Renal cortex interstitium (tissue), 11 donors: Measurements from ENCODE around the gene SLC25A21. TPM values are rescaled to one million over a fixed set of nuclear protein-coding genes. Genes with fewer than 3 reads are reported as not detected.
"Not testable (repeated sequence)": the region's sequence is repeated elsewhere in the genome, so short reads cannot be mapped to it uniquely, and the experiment has no call there.

Source experiments
- DNase-seq, 11 donors: peaks; one replicate each; pipeline ENCODE4 v3.0.0-alpha.2; 2013; ENCODE audit warnings: low read depth in 9 of 11, low spot score in 4 of 11; ENCODE audit errors: extremely low read depth in 1 of 11
- polyA plus RNA-seq, 3 donors: library from polyadenylated mRNA; unstranded; fragments of 120-200 nt; gene quantifications; one replicate each; pipeline ENCODE4 v1.2.1, GENCODE V29; 2013; ENCODE audit not compliant: insufficient read length in 3 of 3

The SLC25A21 gene
- polyA plus RNA-seq, 3 donors: 3.2 to 4.2 (median 3.5) TPM

DNA sequence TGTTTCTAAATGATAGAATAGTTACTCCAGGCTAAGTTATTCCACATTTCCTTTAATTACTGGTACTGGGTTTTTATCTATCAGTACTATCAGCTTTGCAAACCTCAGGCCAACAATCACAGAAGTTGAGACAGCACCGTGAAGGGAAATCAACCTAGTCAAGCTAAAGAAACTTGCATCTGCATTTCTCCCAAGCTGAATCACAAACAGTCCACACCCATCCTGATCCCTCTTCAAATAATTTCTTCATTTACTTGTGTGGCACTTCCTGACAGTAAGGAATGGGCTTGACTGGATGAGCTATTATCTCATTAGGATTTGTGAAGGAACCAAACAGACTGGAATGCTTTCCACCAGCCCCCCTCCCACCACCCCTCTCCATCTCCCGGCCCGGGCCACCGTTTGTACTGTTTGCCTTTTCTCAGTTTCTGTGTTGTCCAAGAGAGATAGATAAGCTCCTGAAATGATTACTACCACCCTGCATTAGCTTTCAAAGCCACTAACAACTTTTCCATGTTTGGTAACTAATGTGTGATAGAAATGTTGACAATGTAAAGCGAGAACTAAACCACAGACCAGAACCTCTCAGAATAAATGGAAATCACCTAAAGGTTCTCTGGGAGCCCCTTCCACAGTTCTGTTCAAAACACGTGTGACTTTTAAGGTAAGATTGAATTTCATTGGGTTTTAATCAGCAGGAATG is 236.3 kb downstream of the SLC25A21 start:
- DNase-seq: no peak

DNA sequence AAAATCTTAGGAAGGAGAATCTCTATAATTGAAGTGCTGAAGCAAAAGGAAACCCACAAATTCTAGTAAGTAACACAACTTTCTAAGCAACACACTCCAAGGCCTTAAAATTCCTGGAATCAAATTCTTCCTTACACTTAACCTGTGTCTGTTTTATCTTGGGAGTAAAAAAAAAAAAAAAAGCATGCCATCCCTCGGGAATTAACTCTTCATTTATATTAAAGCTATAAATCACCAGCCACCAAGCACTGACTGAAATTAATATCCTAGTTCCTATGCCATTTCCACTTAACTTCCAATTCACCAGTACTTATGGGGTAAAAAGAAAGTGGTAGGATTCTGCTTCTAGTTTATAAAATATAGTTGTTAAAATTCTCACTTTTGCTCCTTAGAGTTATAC is 238.1 kb downstream of the SLC25A21 start:
- DNase-seq: no peak

DNA sequence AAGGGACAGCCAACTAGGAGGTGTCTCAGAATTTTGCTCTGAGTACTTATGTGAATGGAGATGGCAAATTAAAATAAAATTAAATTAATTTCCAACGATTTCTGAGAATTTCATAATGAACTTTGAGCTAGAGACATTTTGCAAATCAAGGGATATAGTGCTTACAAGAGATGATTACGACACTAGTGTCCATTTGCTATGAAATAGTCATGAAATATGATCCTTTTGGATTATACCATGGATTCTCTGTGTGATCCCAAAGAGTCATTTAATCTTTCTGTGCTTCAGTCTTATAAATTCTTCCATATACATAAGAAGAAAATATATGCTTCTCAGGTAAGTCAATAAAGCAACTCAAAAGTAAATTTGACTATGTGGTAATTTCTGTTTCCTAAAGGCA is 240.6 kb downstream of the SLC25A21 start:
- no peak for DNase-seq

DNA sequence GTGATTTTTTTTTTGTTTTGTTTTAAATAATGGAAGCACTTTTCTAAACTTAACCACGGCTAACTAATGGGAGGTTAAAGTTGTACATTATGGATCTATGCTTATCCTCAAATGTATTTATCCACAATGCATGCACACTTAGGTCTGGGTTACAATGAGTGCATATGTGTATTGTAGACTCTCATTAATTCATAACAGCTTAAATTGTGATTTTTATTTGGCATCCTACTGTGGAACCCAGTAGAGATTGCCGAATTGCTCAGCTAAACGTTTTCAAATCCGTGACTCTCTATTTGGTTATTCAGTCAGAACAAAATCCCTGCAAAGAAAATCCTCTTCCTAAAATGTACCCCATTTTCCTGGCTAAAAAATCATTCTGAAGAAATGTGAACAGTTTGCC is 244.0 kb downstream of the SLC25A21 start:
- no peak for DNase-seq

DNA sequence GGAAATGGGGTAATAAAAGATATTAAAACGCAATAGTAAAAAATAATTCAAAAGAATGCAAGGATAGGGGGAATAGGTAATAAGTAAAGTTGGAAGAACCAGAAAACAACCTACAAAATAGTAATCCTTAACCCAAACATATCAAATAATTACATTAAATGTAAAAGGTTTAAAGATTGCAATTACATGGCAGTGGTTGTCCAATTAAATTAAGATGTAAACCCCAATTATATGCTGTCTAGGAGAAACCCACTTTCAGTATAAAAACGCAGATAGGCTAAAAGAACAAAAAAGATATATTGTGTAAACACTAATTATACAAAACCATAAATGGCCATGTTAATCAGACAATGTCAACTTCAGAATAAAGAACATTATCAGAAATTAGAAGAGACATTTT is 247.3 kb downstream of the SLC25A21 start:
- no peak for DNase-seq

DNA sequence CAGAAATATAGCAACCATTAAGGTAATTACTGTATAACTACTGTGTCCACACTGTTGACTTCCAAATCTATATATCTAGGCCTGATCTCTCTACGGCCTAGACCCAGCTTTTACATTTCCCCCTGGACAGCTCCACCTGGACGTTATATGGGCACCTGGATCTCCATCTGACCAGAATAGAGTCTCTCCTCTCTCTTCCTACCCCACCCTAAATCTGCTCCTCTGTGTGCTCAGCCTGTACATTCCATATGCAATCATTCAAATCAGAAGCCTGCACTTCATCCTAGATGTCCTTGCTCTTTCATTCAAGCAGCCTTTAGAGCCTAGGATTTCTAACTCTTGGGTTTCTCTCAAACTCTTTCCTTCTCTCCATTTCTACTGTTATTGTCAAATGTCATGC is 255.7 kb downstream of the SLC25A21 start:
- no peak for DNase-seq

DNA sequence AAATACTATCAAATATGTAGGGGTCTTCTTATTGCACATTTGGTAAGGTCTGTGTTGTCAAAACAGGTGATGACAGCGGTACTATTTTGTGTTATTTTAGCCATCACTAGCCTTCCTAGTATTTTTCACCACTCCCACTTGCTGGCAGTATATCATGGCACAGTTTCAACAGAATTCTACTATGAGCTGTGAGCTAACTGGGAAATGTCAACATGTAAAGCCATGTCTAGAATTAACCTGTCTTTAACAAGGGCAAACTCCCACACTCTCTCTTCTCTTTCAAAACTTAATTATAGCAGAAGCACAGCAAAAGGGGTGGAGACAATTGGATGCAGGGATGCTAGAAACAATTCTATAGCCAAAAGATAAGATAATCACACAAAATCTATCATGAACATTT is 257.3 kb downstream of the SLC25A21 start:
- peak in 4 of 11 donors; percentile 22 to 44 (median 36) for DNase-seq

DNA sequence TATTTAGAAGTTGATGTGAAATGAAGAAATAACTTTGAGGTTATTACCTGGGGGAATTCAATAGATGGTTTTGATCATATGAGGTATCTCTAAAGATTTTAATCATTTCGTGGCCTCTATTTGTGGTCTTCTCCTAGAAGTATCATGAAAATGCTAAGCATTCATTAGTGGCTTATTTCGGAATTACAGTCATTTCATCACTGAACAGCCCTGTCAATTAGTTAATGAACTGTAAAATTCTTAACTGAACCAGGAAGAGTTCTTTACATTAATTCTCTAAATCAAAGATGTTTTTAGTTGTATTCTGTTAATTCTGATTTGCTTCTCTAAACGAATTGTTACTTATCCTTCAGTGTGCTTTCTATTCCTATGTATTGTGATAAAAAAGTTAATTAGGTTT is 261.8 kb downstream of the SLC25A21 start:
- DNase-seq: no peak

DNA sequence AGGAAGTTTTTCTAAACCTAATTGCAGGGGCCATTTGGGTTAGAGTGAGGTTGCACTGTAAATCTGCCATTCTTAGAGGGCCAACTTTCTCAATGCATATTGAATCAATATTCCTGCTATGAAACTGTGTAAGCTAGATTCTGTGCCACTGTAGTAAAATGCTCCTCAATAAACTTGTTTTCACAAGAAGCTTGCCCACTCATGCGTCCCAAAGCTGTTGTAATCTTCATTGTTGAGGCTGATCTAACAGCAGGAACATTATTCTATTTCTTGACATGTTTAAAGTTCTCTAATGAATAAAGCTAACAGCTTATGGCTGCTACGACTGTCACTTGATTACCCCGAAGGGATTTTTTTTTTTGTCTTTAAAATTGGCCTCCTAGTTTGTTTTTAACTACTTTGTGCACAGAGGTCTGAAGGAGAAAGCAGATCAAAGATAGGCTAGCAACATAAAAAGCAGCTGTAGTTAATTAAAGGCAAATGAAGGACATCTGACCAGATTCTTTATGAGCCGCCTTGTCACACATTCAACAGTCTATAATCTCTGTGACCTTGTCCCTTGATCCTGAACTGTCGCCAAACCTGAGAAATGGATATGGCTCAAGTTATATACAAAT is 267.0 kb downstream of the SLC25A21 start:
- DNase-seq: peak in 4 of 11 donors; percentile 1 to 20 (median 4)

DNA sequence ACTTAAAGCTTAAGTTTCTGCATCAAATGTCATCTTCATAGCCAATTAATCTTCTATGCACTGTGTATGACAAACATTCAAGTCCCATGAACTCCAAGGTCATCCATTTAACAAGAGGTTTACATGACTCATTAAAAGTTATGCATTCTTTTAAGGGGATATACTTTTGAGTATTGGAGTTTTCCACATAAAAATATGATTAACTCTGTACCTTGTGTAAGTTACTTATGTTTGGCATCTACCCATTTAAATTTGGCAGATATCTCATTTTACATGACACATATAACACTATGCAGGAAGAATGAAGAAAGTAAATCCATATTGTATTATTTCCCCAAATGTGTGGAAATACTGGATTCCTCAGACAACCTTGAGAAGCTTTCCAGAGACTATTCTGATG is 270.5 kb downstream of the SLC25A21 start:
- DNase-seq: no peak

DNA sequence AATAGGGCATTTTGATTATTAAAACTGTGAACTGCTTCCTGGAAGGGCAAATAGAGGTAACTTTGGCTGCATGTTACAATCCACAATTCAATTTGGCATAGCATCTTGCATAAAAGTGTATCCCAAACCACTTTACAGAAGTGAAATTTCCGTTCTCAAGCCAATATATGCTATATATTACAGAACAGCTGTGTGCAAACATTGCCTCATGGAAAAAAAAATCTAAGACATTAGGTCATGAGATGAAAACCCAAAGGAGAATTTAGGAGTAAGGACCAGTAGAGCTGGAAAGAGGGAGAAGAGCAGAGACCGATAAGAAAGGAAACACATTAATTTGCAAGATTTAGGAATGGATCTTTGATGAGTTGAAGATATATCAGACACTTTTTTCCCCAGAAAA is 271.6 kb downstream of the SLC25A21 start:
- DNase-seq: no peak

DNA sequence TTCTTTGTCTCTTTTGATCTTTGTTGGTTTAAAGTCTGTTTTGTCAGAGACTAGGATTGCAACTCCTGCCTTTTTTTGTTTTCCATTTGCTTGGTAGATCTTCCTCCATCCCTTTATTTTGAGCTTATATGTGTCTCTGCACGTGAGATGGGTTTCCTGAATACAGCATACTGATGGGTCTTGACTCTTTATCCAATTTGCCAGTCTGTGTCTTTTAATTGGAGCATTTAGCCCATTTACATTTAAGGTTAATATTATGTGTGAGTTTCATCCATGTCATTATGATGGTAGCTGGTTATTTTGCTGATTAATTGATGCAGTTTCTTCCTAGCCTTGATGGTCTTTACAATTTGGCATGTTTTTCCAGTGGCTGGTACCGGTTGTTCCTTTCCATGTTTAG is 276.1 kb downstream of the SLC25A21 start:
- not testable (repeated sequence) for DNase-seq

DNA sequence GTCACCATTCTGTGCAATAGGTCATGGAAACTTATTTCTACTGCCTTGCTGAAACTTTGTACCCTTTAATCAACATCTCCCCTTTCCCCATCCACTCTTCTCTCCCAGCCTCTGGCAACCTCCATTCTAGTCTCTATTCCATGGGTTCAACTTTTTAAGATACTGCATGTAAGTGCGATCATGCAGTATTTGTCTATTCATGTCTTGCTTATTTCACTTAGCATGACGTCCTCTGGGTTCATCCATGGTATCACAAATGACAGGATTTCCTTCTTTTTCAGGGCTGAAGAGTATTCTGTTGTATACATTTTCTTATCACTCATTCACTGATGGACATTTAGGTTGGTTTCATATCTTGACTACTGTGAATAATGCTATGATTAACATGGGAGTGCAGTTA is 288.4 kb downstream of the SLC25A21 start:
- no peak for DNase-seq

DNA sequence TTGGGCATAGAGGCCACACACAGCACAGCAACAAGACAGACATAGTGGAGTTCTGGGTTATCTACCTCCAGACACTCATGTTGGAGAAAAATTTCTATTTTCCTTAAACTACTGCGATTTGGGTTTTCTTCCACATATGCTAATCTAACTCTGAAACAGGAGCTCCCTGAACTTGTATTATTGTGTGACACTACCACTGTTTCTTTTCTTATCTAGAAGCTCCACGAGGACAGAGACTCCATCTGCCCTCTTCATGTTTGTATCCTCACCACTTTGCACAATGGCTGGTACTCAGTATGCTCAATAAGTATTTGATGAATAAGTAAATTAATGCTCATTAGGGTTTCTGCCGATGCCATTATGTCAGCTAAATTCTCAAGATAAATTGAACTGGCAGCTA is 292.1 kb downstream of the SLC25A21 start:
- DNase-seq: no peak

DNA sequence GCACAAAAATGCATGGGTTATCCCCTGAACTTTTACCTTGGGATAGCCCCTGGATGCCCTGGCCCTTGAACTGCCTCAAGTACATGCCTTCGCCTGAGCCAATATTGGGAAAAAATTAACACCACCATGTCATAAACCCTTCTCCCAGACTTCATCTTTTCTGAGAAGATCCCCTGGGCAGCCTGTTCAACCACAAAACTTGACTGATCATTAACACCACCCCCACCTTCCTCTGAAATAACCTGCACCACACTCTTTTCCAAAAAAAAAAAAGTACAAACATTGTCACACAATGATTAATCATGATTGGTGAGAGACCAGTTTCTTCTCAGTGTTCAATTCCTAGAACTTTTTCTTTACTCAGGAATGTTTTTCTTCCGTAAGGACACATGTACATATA is 292.8 kb downstream of the SLC25A21 start:
- peak in 1 of 11 donors; percentile 14 for DNase-seq

DNA sequence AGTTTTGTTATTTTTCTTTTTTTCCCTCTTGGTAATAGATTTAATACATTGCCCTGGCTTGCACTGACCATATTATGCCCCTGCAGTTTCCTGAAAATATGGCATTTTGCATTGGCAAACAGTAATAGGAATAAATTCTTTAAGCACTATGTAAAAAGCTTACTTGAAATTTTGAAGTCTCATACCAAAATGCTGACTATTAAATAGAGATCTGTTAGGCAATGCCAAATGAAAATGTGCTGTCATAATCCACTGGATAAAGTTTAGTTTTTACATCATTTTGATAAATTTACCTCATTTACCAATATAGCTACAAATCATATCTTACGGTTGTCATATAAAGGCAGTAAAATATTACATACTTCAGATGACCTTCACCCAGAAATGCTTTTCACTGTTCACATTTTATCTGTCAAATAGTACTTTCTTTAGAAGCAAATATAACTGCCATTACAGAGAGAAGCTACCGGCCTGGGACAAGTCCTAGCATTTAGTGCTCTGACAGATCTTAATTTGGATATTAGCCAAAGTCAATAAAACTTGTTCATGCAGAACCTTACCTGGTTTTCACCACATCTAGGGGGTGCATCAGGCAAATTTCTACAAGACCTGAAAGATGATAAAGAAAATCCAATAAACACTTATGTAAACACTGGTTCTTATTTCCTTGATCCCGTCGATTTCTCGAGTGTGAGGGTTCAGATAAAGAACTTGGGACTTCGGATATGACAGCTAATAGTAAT is 297.8 kb downstream of the SLC25A21 start:
- no peak for DNase-seq

DNA sequence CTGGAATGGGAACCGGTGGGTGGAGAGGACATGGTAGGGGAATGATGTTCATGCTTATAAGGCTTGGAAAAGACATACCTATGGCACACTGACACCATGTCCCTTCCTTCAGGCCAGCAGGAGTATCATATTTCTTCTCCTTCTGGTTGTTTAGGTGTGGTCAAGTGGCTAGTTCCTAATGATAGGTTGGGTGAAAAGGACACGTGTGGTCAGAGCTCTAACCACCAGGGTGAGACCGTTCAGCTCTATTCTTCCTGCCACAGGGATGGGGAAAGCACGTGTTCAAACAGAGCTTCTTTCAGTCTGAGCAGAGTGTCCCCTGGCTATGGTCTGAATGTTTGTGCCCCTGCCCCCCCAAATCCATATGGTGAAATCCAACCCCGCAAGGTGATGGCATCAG is 301.6 kb downstream of the SLC25A21 start:
- DNase-seq: no peak

DNA sequence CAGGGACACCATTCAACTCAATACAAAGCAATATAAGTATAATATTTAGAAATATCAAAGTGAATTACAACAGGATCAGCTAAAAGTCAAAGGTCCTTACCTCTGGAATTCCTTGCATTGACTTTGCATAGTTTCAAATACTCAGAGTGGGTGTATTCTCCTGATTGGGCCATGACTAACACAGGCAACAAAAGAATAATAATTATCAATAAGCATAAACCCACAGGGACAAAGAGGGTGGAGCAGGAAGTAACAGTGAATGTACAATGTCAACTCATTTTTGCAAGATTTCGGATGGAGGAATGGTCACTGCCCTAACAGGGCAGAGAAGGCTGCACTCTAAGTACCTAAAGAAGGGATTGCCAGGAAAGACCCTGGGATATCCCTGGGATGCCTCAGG is 303.3 kb downstream of the SLC25A21 start:
- DNase-seq: no peak

DNA sequence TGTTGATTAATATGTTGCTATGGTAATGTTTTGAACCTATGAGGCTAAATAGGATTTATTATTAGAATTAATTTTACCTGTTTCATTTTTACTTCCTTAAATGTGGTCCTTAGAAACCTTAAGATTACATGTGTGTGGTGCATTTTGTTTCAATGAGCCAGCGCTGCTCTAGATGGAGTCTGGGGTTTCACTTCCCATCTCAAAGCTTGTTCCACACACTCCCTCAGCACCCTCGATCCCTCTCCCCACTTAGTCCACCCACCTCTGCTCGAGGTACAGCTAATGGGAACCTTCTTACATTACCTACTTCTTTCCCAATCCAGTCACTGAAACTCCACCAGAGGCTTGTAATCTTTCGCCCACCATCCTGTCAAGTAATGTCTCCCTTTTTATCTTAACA is 305.5 kb downstream of the SLC25A21 start:
- DNase-seq: no peak

DNA sequence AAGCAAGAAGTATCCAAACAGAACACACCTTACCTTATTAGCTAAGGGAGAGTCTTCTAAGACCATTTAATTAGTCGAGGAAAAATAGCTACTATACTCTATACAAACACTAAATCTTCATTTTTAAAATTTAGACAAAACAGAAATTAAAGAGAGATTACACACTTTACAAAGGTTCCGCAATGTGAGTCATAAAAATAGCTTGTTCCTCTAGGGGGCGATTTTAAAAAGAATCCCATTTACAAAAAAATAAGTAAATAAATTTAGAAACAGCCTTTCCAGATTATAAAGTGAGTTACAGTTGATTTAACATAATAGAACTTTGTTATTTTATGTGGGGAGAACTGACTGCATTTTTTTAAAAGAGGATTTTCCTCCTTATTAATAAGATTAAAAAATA is 309.1 kb downstream of the SLC25A21 start:
- DNase-seq: no peak
